H54 (cell line): ENCODE results near the gene ERC2.

ENCODE experiments used
- DNase-seq: peaks from one replicate; pipeline ENCODE4 v3.0.0; 2011; ENCODE audit warnings: low spot score, mixed read lengths; ENCODE audit not compliant: insufficient read length
- FAIRE-seq: peaks from 3 replicates; lab custom pipeline; 2011; peaks lifted over from hg19 to GRCh38; lab: Jason Lieb, UNC
- POLR2A ChIP-seq: IDR thresholded peaks from 2 replicates; pipeline ENCODE4 v1.6.1; 2011; ENCODE audit warnings: low read depth, mild to moderate bottlenecking, low read length

Gene ERC2

DNA sequence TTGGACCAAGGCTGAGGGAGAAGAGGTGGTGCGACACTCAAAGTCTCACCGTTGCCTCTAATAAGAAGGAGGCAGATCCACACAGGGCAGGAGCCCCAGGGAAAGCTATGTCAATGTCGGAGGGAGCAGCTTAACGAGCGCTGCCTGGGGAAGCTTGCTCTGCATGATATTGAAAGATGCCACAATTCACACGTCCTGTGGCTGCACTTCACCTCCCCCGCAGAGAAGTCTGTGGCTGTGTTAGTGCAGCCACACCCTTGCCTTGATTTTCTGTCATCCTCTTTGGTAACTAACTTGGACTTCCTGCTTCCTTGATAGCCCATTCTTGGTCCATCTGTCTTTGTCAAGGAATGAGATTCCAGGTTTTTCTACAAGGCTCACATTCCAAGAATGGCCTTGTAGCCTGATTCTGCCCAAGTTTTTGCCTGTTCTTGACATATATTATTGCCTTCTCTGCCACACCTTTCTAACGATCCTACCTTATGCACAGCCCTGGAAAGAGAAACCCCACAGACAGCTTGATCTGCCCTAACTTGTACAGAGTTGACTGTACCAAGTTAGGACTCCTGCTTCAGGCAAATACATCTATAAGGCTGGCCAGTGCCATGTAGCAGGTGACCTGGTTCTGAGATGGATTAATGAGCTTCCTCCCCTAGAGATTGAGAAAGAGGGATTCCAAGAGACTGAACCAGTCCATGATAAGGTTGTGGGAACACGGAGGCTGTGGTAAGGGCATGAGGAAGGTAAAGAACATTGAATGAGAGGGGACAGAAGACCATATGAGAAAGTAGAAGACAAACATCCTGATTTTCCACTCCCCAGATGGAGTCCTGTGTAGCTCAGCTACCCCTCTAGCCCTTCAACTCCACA is 828.1 kb downstream of the ERC2 start:
- FAIRE-seq (no peak), DNase-seq (no peak)
- TF ChIP-seq POLR2A: no peak

DNA sequence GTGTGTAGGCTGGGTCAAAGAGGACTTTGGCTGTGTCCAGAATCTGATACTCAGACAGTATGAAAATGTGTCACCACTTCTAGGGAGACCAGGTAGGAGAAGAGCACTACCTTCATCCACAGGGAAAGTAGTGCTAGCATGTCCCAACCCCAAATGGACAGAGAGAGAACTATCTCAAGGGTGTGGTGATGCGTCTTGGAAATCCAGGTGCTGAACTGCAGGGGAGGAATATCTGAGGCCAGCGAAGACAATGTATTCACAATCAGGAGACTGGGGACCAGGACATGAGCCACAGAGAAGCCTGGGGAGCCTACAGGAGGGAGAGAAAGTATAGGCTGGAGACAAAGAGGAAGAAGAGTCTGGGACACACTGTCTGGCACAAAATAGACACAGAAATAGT is 829.1 kb downstream of the ERC2 start:
- DNase-seq (no peak), FAIRE-seq (no peak)
- no peak for TF ChIP-seq POLR2A

DNA sequence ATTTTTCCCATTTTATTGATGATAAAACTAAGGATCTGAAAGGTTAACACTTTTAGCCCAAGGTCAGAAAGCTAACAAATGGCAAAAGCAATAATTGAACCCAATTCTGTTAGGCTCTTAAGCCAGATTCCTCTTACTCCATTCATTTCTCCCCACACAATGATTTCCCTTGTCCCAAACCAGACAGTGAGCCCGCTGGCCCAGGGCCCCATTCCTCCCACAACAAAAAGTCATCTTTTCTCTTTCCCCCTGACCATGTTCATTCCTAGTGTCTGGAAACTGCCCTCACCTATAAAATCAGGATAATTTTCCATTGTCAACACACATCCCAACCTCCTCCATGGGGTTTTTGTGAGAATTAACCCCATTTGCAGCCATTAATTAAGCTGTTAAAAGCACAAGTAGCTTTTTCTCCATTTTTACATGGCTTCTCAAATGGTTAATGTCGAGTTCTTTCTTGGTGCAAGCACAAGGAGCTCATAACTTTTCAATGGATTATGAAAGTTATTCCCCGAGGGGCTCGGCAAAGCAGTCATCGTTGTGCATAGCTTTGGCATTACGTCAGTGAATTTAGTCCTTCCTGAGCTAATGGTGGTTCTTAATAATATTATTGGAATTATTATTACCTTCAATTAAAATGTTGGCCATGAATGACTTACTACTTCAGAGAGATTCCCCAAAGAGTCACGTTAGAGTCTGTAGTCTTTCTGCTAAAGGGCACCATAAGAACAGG is 830.2 kb downstream of the ERC2 start:
- no peak for FAIRE-seq
- no peak for TF ChIP-seq POLR2A

GRCh38 chr3:55636300-55637195 is 831.7 kb downstream of the ERC2 start:
- no peak for FAIRE-seq
- DNase-seq: no peak
- TF ChIP-seq POLR2A: no peak

More for the DNA sequence above, 830.2 kb downstream of the ERC2 start:
- no peak for DNase-seq

DNA sequence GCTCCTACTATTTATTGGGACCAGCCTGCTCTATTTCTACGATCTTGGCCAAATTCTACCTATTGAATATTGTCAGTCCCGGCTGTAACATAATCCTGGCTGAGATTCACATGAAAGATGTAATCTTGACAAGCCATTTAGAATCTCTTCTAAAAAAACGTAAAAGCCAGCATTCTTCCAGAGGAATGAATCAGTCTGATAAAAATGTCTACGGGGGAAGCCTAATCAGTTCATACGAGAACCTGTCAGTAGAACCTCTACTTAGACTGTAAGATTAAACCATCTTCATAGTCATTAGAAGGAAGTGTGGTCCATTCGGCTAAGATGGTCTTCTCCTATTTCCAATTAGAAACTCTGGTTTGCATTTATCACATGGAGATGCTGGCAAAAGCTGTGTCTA is 833.9 kb downstream of the ERC2 start:
- no peak for FAIRE-seq

GRCh38 chr3:55633333-55633732 is 834.9 kb downstream of the ERC2 start:
- no peak for TF ChIP-seq POLR2A
- DNase-seq (no peak), FAIRE-seq (no peak)

More for the DNA sequence above, 833.9 kb downstream of the ERC2 start:
- DNase-seq: no peak
- no peak for TF ChIP-seq POLR2A

DNA sequence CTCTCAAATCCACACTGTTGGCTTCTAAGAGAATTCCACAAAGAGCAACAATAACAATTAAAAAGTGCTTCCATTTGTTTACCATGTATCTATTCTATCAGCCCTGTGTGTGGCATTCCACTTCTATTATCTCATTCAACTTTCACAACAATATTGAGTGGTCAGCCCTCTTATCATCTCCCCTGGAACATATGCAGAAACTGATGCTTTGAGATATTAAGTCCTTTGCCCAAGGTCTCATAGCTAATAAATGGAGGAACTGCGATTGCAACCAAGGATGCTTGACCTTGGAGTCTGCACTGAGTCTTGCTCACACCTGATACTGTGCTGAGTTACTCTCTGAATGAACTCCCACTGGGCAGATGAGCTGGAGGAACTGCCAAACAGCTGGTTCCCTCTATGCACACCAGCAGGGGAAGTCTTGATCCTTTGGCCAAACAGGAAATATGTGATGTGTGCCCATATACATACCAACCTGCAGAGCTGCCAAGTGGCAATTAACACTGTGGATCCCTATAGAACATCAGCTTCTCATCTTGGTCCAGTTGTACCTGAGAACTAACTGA is 836.4 kb downstream of the ERC2 start:
- TF ChIP-seq POLR2A: no peak
- FAIRE-seq: no peak
- no peak for DNase-seq

DNA sequence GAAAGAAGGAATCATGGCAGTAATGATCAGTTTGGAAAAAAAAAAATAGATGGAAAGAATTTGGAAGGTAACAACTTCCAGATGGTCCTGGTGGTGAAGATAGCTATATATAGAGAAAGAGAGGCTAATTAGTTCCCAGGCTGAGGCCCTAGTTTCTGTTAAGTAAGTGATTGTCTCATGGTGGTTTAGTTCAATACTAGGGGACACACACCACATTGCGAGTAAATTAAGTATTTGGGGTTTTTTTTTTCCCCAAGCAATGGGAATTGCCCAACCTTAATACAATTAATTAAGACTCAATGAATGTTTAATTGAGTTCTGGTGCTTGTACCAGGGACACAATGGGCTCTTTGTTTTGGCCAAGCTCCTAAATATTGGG is 837.4 kb downstream of the ERC2 start:
- TF ChIP-seq POLR2A: no peak
- DNase-seq (no peak), FAIRE-seq (no peak)

- DNase-seq (no peak), FAIRE-seq (no peak)
- TF ChIP-seq POLR2A: no peak
These were observed 837.9 kb downstream of the ERC2 start for GRCh38 chr3:55630280-55630920.

GRCh38 chr3:55629432-55629831 is 838.8 kb downstream of the ERC2 start:
- TF ChIP-seq POLR2A: no peak
- FAIRE-seq: no peak
- DNase-seq: no peak

GRCh38 chr3:55626279-55626665 is 842.0 kb downstream of the ERC2 start:
- FAIRE-seq (no peak), DNase-seq (no peak)
- no peak for TF ChIP-seq POLR2A

DNA sequence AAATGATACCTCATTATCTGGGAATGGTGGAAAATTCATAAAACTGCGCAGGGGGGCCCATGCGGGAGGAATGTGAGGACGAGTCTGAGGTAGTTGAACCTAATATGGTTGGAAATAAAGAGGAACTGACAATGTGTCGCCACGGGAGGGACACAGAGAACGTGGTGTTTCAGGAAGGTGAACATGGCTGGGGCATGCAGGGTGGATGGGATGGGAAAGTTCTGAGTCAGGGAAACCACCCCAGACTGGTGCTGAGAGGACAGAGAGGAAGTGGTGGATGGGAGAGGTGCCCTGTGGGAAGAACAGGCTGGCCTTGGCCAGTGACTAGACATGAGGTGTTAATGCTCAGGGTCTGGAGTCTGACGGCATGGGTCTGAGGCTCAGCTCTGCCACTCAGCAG is 844.0 kb downstream of the ERC2 start:
- no peak for TF ChIP-seq POLR2A
- DNase-seq: no peak
- FAIRE-seq: no peak

GRCh38 chr3:55623786-55624185 is 844.5 kb downstream of the ERC2 start:
- FAIRE-seq: no peak
- no peak for TF ChIP-seq POLR2A
- no peak for DNase-seq
